ENCODE data around the gene KRT1. TPM values are rescaled to one million over a fixed set of nuclear protein-coding genes. Genes with fewer than 3 reads are reported as not detected.

The KRT1 gene
- polyA plus RNA-seq, 2 of the 4 experiments (the other 2 are of a cell fraction): not detected

- TF ChIP-seq CBX2 (IDR thresholded peaks at IDR 0.05; ENCODE audit: borderline replicate concordance, low read depth): no peak
- no peak for TF ChIP-seq MAZ (IDR thresholded peaks at IDR 0.05; ENCODE audit: borderline replicate concordance, low read depth, low read length)
- no peak for TF ChIP-seq JUN (IDR thresholded peaks at IDR 0.05)
Measured at GRCh38 chr12:52674433-52674775, 5.8 kb downstream of the KRT1 start (continued).

DNA sequence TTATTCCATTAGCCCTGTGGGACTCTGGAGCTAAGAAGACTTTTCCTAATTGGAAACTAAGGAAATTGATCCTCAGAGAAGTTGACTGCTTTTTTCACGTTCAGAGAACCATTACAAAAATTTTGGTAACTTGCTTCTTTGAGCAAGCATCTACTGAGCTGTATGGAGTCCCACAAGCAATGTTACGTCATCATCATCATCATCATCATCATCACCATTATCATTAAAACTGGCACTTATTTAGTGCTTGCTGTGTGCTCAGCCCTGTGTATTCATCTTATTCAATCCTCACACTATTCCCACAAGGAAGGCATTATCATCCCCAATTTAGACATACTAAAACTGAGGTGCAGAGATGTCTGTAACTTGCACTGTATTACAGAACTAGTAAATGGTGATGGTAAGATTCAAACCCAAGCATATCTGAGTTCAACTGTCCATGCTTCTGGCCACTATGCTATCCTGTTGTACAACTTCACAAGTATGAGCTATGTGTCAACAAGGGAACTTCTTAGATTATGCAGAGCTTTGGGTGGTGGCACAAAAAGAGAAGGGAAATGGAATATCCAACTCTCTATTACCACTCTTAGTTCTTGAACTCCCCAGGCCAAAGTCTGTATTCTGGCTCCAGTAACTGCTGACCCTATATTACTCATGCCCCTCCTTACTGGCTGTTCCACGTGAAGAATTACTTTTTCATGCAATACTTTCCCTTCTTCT, 6.3 kb downstream of the KRT1 start:
- DNase-seq (ENCODE audit: low read depth in 1 of 2, low spot score in 1 of 2) (no peak), ATAC-seq (no peak), FAIRE-seq (no peak)
- no peak overlapping the region for H3K27ac ChIP-seq
- H3K4me3 ChIP-seq: no peak overlapping the region
- ChIA-PET POLR2A (no interaction called here), CTCF (interaction anchor here (0.8 to 3.3 kb wide), 3 partner anchors 43 to 192 kb away, joined by 3 to 9 read pairs (median 5); no protein-coding TSS in a partner anchor)
- H3K4me1 ChIP-seq: no peaks in the 10 kb centered on the region; the same call in 2 of the 3 replicates
- no peaks in the 10 kb centered on the region for H3K9me3 ChIP-seq
- TF ChIP-seq USF2 (IDR thresholded peaks at IDR 0.05) (no peak), MYC (IDR thresholded peaks at IDR 0.05; ENCODE audit: borderline replicate concordance, low read length) (no peak), MAZ (IDR thresholded peaks at IDR 0.05; ENCODE audit: borderline replicate concordance, low read depth, low read length) (no peak), REST (IDR thresholded peaks at IDR 0.05) (no peak), HOXB13 (CRISPR knock-in tag; IDR thresholded peaks at IDR 0.05; ENCODE audit: low read depth) (no peak), TFCP2L1 (CRISPR knock-in tag; IDR thresholded peaks at IDR 0.05) (no peak), BCL3 (IDR thresholded peaks at IDR 0.05) (no peak), HMGXB4 (CRISPR knock-in tag; IDR thresholded peaks at IDR 0.05; ENCODE audit: borderline replicate concordance) (no peak), POLR2AphosphoS2 (conservative IDR thresholded peaks at IDR 0.05; ENCODE audit: low read length) (no peak), EP300 (IDR thresholded peaks at IDR 0.05) (no peak), CEBPB (IDR thresholded peaks at IDR 0.05) (no peak), HDAC2 (IDR thresholded peaks at IDR 0.05) (no peak), BHLHE40 (IDR thresholded peaks at IDR 0.05; ENCODE audit: low read depth, low read length) (no peak)
- H3K4me2 ChIP-seq: no peak overlapping the region
- WGBS (ENCODE audit: missing lambda C conversion rate): 32% methylated on average over 3 of the region's 3 CpGs

DNA sequence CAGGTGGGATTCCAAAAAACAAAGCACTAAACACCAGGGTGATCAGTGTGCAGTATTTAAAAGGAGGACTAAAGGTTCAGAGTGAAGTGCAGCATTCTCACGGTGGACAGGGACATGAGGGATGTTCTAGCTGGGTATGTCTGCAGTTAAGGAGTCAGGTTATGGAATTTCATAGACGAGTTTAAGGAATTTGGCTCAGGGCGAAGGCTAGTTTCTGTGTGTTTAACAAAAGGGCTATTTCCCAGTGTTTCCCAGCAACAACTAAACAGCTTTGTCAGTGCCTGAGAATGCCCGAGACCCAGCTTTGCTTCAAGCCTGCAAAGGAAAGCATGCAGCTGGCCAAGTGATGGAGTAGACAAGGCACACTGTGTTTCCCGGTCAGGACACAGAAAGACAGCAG, 7.0 kb downstream of the KRT1 start:
- Histone ChIP-seq H3K4me3 (no peak overlapping the region), H3K4me2 (no peak overlapping the region), H3K9me3 (no peaks in the 10 kb centered on the region), H3K4me1 (no peaks in the 10 kb centered on the region; the same call in 2 of the 3 replicates), H3K27ac (no peak overlapping the region)
- DNase-seq (ENCODE audit: low read depth in 1 of 2, low spot score in 1 of 2): peak in 1 of 2 experiments; percentile 14
- ChIA-PET CTCF (interaction anchor here (0.6 to 3.3 kb wide), 8 partner anchors 43 to 207 kb away, joined by 3 to 9 read pairs (median 4); no protein-coding TSS in a partner anchor), POLR2A (no interaction called here)
- WGBS (ENCODE audit: missing lambda C conversion rate): 65% methylated on average over 5 of the region's 5 CpGs
- no peak for FAIRE-seq
- no peak; a peak in 1 of 6 replicates for ATAC-seq
- no peak for TF ChIP-seq RAD21 (conservative IDR thresholded peaks at IDR 0.05 in 1 of 2, IDR thresholded peaks at IDR 0.05 in 1 of 2)
- TF ChIP-seq CTCF (IDR thresholded peaks at IDR 0.05): no peak
- TF ChIP-seq HOXB13 (CRISPR knock-in tag; IDR thresholded peaks at IDR 0.05; ENCODE audit: low read depth): no peak
- no peak for TF ChIP-seq HEYL (CRISPR knock-in tag; IDR thresholded peaks at IDR 0.05)
- TF ChIP-seq, protein P1, sequence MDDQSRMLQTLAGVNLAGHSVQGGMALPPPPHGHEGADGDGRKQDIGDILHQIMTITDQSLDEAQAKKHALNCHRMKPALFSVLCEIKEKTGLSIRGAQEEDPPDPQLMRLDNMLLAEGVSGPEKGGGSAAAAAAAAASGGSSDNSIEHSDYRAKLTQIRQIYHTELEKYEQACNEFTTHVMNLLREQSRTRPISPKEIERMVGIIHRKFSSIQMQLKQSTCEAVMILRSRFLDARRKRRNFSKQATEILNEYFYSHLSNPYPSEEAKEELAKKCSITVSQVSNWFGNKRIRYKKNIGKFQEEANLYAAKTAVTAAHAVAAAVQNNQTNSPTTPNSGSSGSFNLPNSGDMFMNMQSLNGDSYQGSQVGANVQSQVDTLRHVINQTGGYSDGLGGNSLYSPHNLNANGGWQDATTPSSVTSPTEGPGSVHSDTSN (IDR thresholded peaks at IDR 0.05): no peak
- TF ChIP-seq KDM5A (IDR thresholded peaks at IDR 0.05): no peak
- TF ChIP-seq HMGXB4 (CRISPR knock-in tag; IDR thresholded peaks at IDR 0.05; ENCODE audit: borderline replicate concordance): no peak
- no peak for TF ChIP-seq GATA3 (IDR thresholded peaks at IDR 0.05; ENCODE audit: borderline replicate concordance)
